Stimulated activated CD4-positive, alpha-beta T cell treated with anti-CD3 and anti-CD28 coated beads, Interleukin-15, amount 100 ng/mL, for 1 hour (primary cell): ENCODE data around the gene PRDM15.

Experiments
- DNase-seq, 2 donors: peaks; one replicate each; pipeline ENCODE4 v3.0.0-alpha.2; 2020; ENCODE audit warnings: low read depth in 1 of 2, low spot score in 1 of 2

The PRDM15 gene

GRCh38 chr21:41783476-41784180 lies 95.5 kb downstream of the PRDM15 start:
- no peak for DNase-seq

DNA sequence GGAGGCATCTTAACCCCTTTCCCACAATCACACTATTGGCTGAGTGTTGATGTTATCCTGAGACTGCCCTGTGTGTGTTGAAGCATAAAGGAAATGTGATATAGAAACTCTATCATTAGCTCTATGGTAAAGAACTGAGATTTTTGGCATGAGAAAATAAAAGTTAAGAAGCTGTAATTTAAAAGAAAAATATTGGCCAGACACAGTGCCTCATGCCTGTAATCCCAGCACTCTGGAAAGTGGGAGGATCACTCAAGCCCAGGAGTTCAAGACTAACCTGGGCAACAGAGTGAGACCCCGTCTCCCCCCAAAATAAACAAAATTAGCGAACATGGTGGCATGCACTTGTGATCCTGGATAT lies 98.1 kb downstream of the PRDM15 start:
- DNase-seq, result no peak

GRCh38 chr21:41780337-41781049 lies 98.7 kb downstream of the PRDM15 start:
- no peak for DNase-seq

GRCh38 chr21:41779659-41780058 lies 99.5 kb downstream of the PRDM15 start:
- DNase-seq, result no peak

GRCh38 chr21:41778930-41779600 lies 100.1 kb downstream of the PRDM15 start:
- no peak for DNase-seq

DNA sequence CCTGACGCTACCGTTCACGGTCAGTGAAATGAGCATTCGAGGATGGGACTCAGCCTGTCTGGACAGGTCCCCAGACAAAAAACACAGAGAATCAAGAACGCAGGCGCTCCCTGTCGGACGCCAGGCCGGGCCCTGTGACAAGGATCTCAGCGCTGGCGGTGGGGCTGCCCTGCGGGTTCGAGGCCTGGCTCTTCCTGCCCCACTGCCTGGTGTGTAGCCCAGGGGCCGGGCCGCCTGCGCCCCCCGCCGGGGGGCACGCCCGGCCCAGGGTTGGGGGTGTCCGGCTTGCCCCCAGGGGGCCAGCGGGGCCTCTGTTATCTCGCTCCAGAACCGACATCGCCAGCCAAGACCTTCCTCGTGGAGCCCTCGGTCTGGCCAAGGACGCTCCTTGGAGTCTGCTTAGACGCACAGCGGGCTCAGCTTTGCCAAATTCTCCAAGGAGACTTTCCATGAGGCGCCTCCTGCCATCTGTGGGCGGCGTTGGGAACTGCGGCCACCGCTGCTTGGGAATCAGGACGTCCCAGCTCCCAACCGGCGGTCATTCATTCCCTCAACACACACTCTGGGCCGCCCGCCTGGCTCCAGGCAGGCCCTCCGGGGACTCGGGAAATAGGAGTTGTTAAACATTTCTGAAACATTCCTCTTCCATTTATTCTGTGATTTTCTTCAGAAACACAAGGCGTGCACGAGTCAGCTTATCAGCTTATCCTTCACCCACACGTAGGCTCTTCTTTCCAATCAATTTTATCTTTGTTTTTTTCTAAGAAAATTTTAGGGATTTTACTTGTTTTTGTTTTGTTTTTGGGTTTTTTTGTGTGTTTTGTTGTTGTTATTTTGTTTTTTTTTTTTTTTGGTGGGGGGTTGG lies 101.0 kb downstream of the PRDM15 start:
- DNase-seq, result no peak

DNA sequence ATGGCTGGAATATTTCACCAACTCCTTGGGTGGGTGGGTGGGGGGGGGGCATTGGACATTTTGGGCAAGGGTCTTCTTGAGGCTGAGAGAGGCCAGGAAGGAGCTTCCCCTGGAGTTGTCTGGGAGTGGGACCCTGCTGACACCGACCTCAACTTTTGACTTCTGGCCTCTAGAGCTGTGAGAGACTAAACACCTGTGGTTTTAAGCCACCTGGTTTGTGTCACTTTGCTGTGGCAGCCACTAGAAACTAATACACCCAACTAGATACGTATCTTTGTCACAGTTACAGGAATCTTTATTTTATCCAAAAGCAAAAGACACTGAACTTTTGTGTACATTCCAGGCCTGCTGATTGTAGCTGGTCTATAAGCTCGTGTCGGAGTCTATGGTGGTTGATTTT lies 102.4 kb downstream of the PRDM15 start:
- no peak for DNase-seq

DNA sequence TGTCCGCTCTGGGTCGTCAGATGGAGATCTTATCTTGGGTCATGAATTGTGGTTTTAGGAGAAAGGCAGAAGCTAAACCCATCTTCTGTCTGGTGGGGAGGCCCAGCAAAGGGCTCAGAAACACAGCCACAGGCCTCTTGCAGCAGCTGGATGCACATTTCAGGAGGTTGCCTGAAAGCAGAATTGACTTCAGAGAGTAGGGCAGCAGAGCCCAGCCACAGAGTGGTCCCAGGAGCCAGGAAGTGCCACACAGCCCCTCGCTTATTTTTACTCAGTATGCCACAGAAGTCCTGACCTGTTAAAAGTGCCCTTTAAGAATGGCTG lies 104.0 kb downstream of the PRDM15 start:
- DNase-seq, result no peak

- no peak for DNase-seq
These were observed 104.5 kb downstream of the PRDM15 start for GRCh38 chr21:41774467-41775148.

GRCh38 chr21:41772351-41773080 lies 106.6 kb downstream of the PRDM15 start:
- no peak for DNase-seq

DNA sequence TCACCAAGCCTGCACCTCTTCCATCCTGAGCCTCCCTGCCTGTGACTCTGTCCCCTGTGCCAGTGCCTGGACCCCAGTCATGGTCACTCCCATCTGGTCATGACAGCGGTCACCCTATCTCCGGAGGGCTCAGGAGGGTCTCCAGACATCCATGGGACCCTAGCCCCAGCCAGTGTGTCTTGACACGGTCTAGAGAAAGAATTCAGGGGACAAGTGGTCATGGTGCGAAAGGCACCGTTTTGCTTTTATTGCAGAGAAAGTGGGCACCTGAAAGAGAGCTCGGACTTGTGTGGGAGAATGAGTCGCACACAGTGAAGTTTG lies 107.6 kb downstream of the PRDM15 start:
- no peak for DNase-seq

GRCh38 chr21:41770901-41771624 lies 108.1 kb downstream of the PRDM15 start:
- no peak for DNase-seq

- DNase-seq, result no peak
These were observed 109.2 kb downstream of the PRDM15 start for GRCh38 chr21:41769933-41770332.

DNA sequence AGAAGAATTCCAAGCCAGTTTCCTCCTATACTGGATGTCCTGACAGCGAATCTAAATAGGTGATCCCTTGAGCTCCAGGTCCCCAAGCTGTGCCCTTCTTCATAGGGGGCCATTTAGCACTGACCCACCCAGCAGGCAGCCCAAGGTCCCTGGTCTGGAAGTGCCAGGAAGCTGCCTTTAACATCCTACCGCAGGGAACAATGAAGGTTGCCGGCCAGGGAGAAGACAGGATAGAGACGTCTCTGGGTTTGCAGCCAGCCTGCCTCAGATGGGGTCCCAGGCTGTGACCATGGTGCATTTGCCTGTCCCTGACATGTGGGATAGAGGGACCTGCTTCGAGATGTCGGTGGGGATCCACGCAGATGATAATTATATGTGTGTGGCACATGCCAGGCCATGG lies 109.6 kb downstream of the PRDM15 start:
- DNase-seq, result no peak

DNA sequence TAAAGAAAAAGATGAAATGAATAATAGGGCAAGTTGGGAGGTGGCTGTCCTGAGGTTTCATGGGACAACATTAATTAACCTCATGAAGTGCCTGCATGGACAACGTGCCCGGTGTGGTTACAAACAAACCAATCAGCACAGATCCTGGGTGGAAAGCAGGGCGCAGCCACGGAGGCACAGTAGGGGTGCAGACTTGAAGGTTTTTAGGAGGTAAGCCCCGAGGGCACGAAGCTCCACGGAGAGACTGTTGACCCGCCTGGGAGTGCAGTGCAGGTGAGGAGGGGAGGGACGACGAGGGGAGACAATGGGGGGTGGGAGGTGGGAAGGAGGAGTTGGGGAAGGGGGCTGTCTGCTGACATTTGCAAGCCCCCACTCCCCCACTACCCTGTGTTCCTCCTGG lies 110.0 kb downstream of the PRDM15 start:
- no peak for DNase-seq

DNA sequence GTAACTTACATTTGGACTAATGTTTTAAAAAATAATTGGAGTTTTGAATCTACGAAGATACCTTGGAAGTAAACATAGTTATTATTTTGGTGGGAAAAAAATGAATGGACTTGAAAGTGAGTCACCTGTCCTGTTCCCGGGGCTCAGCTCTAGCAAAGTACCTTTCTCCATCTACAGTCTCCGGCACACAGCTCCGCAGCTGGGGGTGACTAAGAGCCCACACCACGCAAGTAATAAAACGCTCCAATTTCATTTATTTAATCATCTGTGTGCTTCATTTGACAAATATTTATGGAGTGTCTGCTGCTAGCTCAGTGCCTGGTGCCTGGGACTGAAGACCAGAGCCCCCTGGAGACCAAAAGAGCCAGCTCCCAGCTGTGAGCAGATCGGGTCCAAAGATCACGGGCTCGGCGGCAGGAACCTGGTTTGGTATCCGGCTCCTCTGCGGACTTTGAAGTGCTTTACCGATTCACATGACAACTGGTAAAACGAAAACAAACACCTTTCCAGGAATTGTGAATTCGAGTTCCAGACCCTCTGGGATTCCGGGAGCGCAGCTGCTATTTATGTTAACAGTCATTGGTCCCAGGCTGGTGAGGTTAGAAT lies 110.6 kb downstream of the PRDM15 start:
- DNase-seq, result no peak

GRCh38 chr21:41767606-41768436 lies 111.3 kb downstream of the PRDM15 start:
- DNase-seq, result no peak

GRCh38 chr21:41766883-41767605 lies 112.1 kb downstream of the PRDM15 start, which contains the start of gene RIPK4:
Gene RIPK4, minus strand, starts transcription at chr21:41767052. Its CDS starts 11 bp downstream, at chr21:41767041.
- peak; percentile 35 to 57 for DNase-seq
